ENCODE results near the gene FABP3.

The FABP3 gene

GRCh38 chr1:31374511-31375196 lies 1.8 kb upstream of the FABP3 start:
- no peak for DNase-seq (ENCODE audit: low read depth, low spot score)
- H3K27ac ChIP-seq = peak overlapping the region; percentile 17

- DNase-seq (ENCODE audit: low read depth, low spot score) = no peak
- peak overlapping the region; percentile 17 for H3K27ac ChIP-seq
These were observed 1.1 kb upstream of the FABP3 start for GRCh38 chr1:31373897-31374486.

- no peak overlapping the region for H3K27ac ChIP-seq
- no peak for DNase-seq (ENCODE audit: low read depth, low spot score)
These were observed 173 bp downstream of the FABP3 start for GRCh38 chr1:31372751-31373055.

- DNase-seq (ENCODE audit: low read depth, low spot score) = no peak
- no peak overlapping the region for H3K27ac ChIP-seq
These were observed 825 bp downstream of the FABP3 start for GRCh38 chr1:31372051-31372450.

GRCh38 chr1:31371121-31371959 lies 1.5 kb downstream of the FABP3 start:
- no peak for DNase-seq (ENCODE audit: low read depth, low spot score)
- no peak overlapping the region for H3K27ac ChIP-seq

- no peak overlapping the region for H3K27ac ChIP-seq
- DNase-seq (ENCODE audit: low read depth, low spot score) = no peak
These were observed 2.3 kb downstream of the FABP3 start for GRCh38 chr1:31370565-31370964.

- no peak for DNase-seq (ENCODE audit: low read depth, low spot score)
- H3K27ac ChIP-seq = no peak overlapping the region
These were observed 2.9 kb downstream of the FABP3 start for GRCh38 chr1:31370021-31370420.

- DNase-seq (ENCODE audit: low read depth, low spot score) = no peak
- H3K27ac ChIP-seq = no peak overlapping the region
These were observed 4.2 kb downstream of the FABP3 start for GRCh38 chr1:31368611-31369107.

GRCh38 chr1:31366796-31367195 lies 6.1 kb downstream of the FABP3 start:
- H3K27ac ChIP-seq = no peak overlapping the region
- no peak for DNase-seq (ENCODE audit: low read depth, low spot score)

- no peak for DNase-seq (ENCODE audit: low read depth, low spot score)
- no peak overlapping the region for H3K27ac ChIP-seq
These were observed 8.2 kb downstream of the FABP3 start for GRCh38 chr1:31364561-31365250.

- no peak overlapping the region for H3K27ac ChIP-seq
- DNase-seq (ENCODE audit: low read depth, low spot score) = no peak
These were observed 10.8 kb downstream of the FABP3 start for GRCh38 chr1:31362032-31362431.

GRCh38 chr1:31361607-31362006 lies 11.3 kb downstream of the FABP3 start:
- no peak for DNase-seq (ENCODE audit: low read depth, low spot score)
- H3K27ac ChIP-seq = no peak overlapping the region

- no peak overlapping the region for H3K27ac ChIP-seq
- DNase-seq (ENCODE audit: low read depth, low spot score) = no peak
These were observed 16.4 kb downstream of the FABP3 start for GRCh38 chr1:31356427-31356826.

GRCh38 chr1:31354283-31354682 lies 18.6 kb downstream of the FABP3 start:
- no peak for DNase-seq (ENCODE audit: low read depth, low spot score)

GRCh38 chr1:31348449-31348848 lies 24.4 kb downstream of the FABP3 start:
- no peak for DNase-seq (ENCODE audit: low read depth, low spot score)
- H3K27ac ChIP-seq = no peak overlapping the region

More at GRCh38 chr1:31354283-31354682, 18.6 kb downstream of the FABP3 start:
- no peak overlapping the region for H3K27ac ChIP-seq

- H3K27ac ChIP-seq = no peak overlapping the region
- no peak for DNase-seq (ENCODE audit: low read depth, low spot score)
These were observed 26.1 kb downstream of the FABP3 start for GRCh38 chr1:31346785-31347184.

GRCh38 chr1:31345635-31346034 lies 27.2 kb downstream of the FABP3 start:
- no peak for DNase-seq (ENCODE audit: low read depth, low spot score)
- H3K27ac ChIP-seq = no peak overlapping the region

GRCh38 chr1:31344503-31344902 lies 28.4 kb downstream of the FABP3 start:
- H3K27ac ChIP-seq = no peak overlapping the region
- DNase-seq (ENCODE audit: low read depth, low spot score) = no peak

- no peak for DNase-seq (ENCODE audit: low read depth, low spot score)
- H3K27ac ChIP-seq = no peak overlapping the region
These were observed 36.0 kb downstream of the FABP3 start for GRCh38 chr1:31336687-31337467.

GRCh38 chr1:31335007-31335406 lies 37.9 kb downstream of the FABP3 start:
- no peak overlapping the region for H3K27ac ChIP-seq
- DNase-seq (ENCODE audit: low read depth, low spot score) = no peak
